NOMO-1 treated with DMSO at 0.1 percent for 48 hours (cell line): Measurements from ENCODE around the gene SRPK2.
A peak's percentile ranks its signal among the peaks of the same experiment; 100 is the strongest.
"Not testable (repeated sequence)": the region's sequence is repeated elsewhere in the genome, so short reads cannot be mapped to it uniquely, and the experiment has no call there.

ENCODE experiments used
- DNase-seq: peaks from one replicate; lab custom pipeline; 2025; ENCODE audit not compliant: unreplicated experiment; lab: John Stamatoyannopoulos, UW

Gene SRPK2

GRCh38 chr7:105388356-105389087 lies at the start of gene SRPK2:
Gene SRPK2 (minus strand): TSS chr7:105388921.
- DNase-seq = no peak

GRCh38 chr7:105438254-105438653 lies 49.5 kb upstream of the SRPK2 start:
- no peak for DNase-seq

- DNase-seq = not testable (repeated sequence)
These were observed 48.6 kb upstream of the SRPK2 start for GRCh38 chr7:105437356-105437755.

GRCh38 chr7:105429746-105430612 lies 41.3 kb upstream of the SRPK2 start:
- no peak for DNase-seq

GRCh38 chr7:105426606-105427146 lies 38.0 kb upstream of the SRPK2 start:
- DNase-seq = no peak

GRCh38 chr7:105423987-105424386 lies 35.3 kb upstream of the SRPK2 start:
- no peak for DNase-seq

GRCh38 chr7:105413887-105414437 lies 25.2 kb upstream of the SRPK2 start:
- no peak for DNase-seq

GRCh38 chr7:105410774-105411173 lies 22.1 kb upstream of the SRPK2 start:
- not testable (repeated sequence) for DNase-seq

- not testable (repeated sequence) for DNase-seq
These were observed 21.1 kb upstream of the SRPK2 start for GRCh38 chr7:105409775-105410174.

GRCh38 chr7:105408791-105409410 lies 20.2 kb upstream of the SRPK2 start:
- no peak for DNase-seq

- DNase-seq = no peak
These were observed 14.4 kb upstream of the SRPK2 start for GRCh38 chr7:105403128-105403527.

GRCh38 chr7:105402221-105403095 lies 13.7 kb upstream of the SRPK2 start:
- DNase-seq = no peak

- no peak for DNase-seq
These were observed 10.5 kb upstream of the SRPK2 start for GRCh38 chr7:105399043-105399725.

GRCh38 chr7:105396566-105396965 lies 7.8 kb upstream of the SRPK2 start:
- DNase-seq = no peak

- DNase-seq = no peak
These were observed 2.7 kb upstream of the SRPK2 start for GRCh38 chr7:105391429-105391828.

GRCh38 chr7:105389889-105390288 lies 1.2 kb upstream of the SRPK2 start:
- DNase-seq = no peak

- peak; percentile 3 for DNase-seq
These were observed 448 bp upstream of the SRPK2 start for GRCh38 chr7:105389088-105389650.

- DNase-seq = no peak
These were observed 989 bp downstream of the SRPK2 start for GRCh38 chr7:105387508-105388355.
